22Rv1 (cell line): ENCODE measurements around the gene ADAMTS17.

Source experiments
- CTCF ChIP-seq: fragments of 450-650 bp; IDR thresholded peaks from 2 replicates; pipeline ENCODE4 v1.5.1; 2017; ENCODE audit warnings: mild to moderate bottlenecking
- ZFX ChIP-seq: fragments of 450-650 bp; IDR thresholded peaks from 2 replicates; pipeline ENCODE4 v1.6.1; 2017; ENCODE audit warnings: antibody characterized with exemption, borderline replicate concordance

GRCh38 chr15:100372739-100373119, 31.0 kb upstream of the ADAMTS17 start:
- no peak for TF ChIP-seq CTCF
- no peak for TF ChIP-seq ZFX
